Panc1 (cell line): ENCODE data around the gene VSIR. TPM values are rescaled to one million over a fixed set of nuclear protein-coding genes. Genes with fewer than 3 reads are reported as not detected.

Source experiments
- ATAC-seq: fragments of 200-7000 bp; cut with Tn5 transposase; 2 replicates; pipeline ENCODE4 v1.9.1; 2020; ENCODE audit warnings: mild to moderate bottlenecking, moderate library complexity
- BruUV-seq: library from RNA; stranded (reverse); fragments of 400-500 nt; replicated peaks from 2 replicates; lab custom pipeline; 2021; lab: Mats Ljungman, UMichigan
- CTCF ChIA-PET: fragments of 300-600 bp; sonication (Branson Sonifier 250); formaldehyde crosslinking; loops from one replicate; lab custom pipeline; 2022; ENCODE audit warnings: antibody characterized with exemption; lab: Charles Lee
- POLR2A ChIA-PET: fragments of 300-600 bp; sonication (Branson Sonifier 250); formaldehyde crosslinking; loops from one replicate; lab custom pipeline; 2022; ENCODE audit warnings: antibody characterized with exemption; lab: Charles Lee
- DNase-seq: peaks from one replicate; pipeline ENCODE4 v3.0.0-alpha.2; 2010; ENCODE audit warnings: low read depth, low spot score
- H3K27ac ChIP-seq: 2 replicates; pipeline ENCODE4 v1.5.1; 2011; ENCODE audit warnings: mild to moderate bottlenecking, low read length, inconsistent platforms
- H3K27me3 ChIP-seq: fragments of 200-500 bp; sonication (Bioruptor generic); 2 replicates; pipeline ENCODE4 v1.6.0; 2014; ENCODE audit warnings: low read length, inconsistent platforms; ENCODE audit not compliant: control insufficient read depth, insufficient read depth
- H3K36me3 ChIP-seq: fragments of 200-500 bp; sonication (Bioruptor generic); 2 replicates; pipeline ENCODE4 v1.5.1; 2014; ENCODE audit warnings: inconsistent platforms, mild to moderate bottlenecking, low read length, moderate library complexity; ENCODE audit not compliant: control insufficient read depth, insufficient read depth
- H3K4me1 ChIP-seq: 2 replicates; pipeline ENCODE4 v1.5.1; 2011; ENCODE audit warnings: inconsistent platforms, mild to moderate bottlenecking, low read length, moderate library complexity; ENCODE audit not compliant: control insufficient read depth, insufficient read depth
- H3K4me3 ChIP-seq, 2 experiments: 2 replicates each; pipeline ENCODE4 v1.5.1; 2011 to 2012; ENCODE audit warnings: low read depth in 2 of 2, low read length in 2 of 2, mild to moderate bottlenecking in 2 of 2, inconsistent platforms in 1 of 2, moderate library complexity in 1 of 2
- H3K9me3 ChIP-seq: fragments of 200-500 bp; sonication (Bioruptor generic); 2 replicates; pipeline ENCODE4 v1.5.1; 2014; ENCODE audit warnings: low read depth, mild to moderate bottlenecking, inconsistent platforms, low read length, moderate library complexity; ENCODE audit not compliant: control insufficient read depth, insufficient read depth
- CTCF ChIP-seq: fragments of 450-650 bp; IDR thresholded peaks from 2 replicates; pipeline ENCODE4 v1.5.1; 2017; ENCODE audit warnings: mild to moderate bottlenecking
- POLR2AphosphoS5 ChIP-seq: IDR thresholded peaks from 2 replicates; pipeline ENCODE4 v1.6.1; 2012; ENCODE audit warnings: mild to moderate bottlenecking, low read depth, low read length, moderate library complexity
- SIN3A ChIP-seq: IDR thresholded peaks from 2 replicates; pipeline ENCODE4 v1.6.1; 2012; ENCODE audit warnings: low read depth, mild to moderate bottlenecking, low read length, moderate library complexity, borderline replicate concordance; ENCODE audit not compliant: insufficient read depth
- TCF7L2 ChIP-seq: IDR thresholded peaks from 2 replicates; pipeline ENCODE4 v1.6.1; 2011; ENCODE audit warnings: mild to moderate bottlenecking, low read depth, low read length, inconsistent platforms
- in situ Hi-C: cut with HindIII; loops from 2 replicates; pipeline ENCODE4 v1.10.0; 2016; ENCODE audit warnings: low sequenced_read_pairs, low pct_unique_long_range_greater_than_20kb
- intact Hi-C: fragments of 100-400 bp; cut with micrococcal nuclease; formaldehyde crosslinking; loops from one replicate; pipeline ENCODE4 v1.10.0; 2022; ENCODE audit not compliant: unreplicated experiment
- total RNA-seq: library from RNA; stranded (reverse); gene quantifications from one replicate; pipeline ENCODE4 v1.2.1, GENCODE V29; 2021; ENCODE audit not compliant: unreplicated experiment
- TF ChIP-seq, protein P1 (sequence below), 2 experiments: IDR thresholded peaks; 2 replicates each; pipeline ENCODE4 v1.6.1; 2011 to 2012; ENCODE audit warnings: low read depth in 2 of 2, control low read depth in 1 of 2, low read length in 1 of 2, mild to moderate bottlenecking in 1 of 2, moderate library complexity in 1 of 2; ENCODE audit not compliant: insufficient read depth in 1 of 2

VSIR gene
- total RNA-seq, 1 experiment from 2014 or later = 34.9 TPM

DNA sequence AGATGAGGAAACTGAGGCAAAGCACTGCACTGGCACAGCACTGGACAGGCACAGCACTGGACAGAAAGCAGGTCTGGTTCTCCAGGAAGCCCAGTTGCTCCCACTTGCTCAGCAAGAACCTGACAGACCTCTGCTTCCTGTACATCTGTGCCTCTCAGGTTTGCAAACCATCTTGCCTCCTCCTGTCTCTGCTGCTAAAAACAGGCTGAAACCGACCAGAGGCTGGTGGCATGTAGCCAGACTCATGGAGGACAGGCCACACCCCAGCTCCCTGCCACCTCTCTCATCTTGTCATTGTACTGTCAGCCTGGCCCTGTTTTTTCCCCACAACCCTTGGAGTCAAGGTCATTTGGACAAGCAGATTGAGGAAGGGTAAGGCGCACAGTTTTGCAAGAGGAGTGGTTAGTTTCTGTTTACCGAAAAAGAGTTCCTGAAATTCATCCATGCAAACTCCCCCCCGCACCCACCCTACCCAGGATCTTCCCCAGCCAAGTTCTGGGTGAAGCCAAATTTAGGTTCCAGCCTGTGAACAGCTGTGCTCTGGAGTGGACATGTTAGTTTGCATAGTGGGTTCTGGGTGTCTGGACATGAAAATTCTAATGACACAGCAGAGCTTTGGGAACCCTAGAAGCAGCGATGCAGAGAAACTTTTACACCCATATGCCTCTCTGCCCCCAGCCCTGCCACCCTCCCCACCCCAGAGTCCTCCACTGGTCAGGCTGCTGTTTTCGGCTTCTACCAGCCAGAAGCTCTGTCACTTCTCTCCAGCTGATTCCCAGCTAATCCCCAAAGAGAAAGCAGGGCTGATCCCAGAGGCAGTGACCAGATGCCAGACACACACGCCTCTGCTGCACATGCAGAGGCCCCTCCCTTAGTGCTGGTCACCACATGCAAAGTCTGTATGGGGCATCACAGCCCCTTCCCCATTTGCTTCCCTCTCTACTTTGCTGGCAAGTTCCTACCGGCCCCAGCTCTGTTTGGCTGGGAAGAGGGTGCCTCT lies 45.3 kb downstream of the VSIR start:
- ChIA-PET POLR2A (interaction anchor here (0.6 kb wide), 3 partner anchors 47 to 550 kb away, joined by 3 to 8 read pairs (median 6); no protein-coding TSS in a partner anchor), CTCF (interaction anchor here (1.1 kb wide), 1 partner anchor 20 kb away, joined by 3 read pairs; no protein-coding TSS in a partner anchor)
- H3K4me3 ChIP-seq = no peak overlapping the region
- H3K27ac ChIP-seq = no peak overlapping the region
- intact Hi-C loops = no loop called here
- ATAC-seq (peak; percentile 24), DNase-seq (no peak)
- no TSS peak for BruUV-seq
- H3K4me1 ChIP-seq = peaks cover 10% of the 10 kb centered on the region; the same call in 1 of the 2 replicates
- H3K36me3 ChIP-seq = no peaks in the 10 kb centered on the region
- in situ Hi-C loops = no loop called here
- TF ChIP-seq SIN3A (no peak), POLR2AphosphoS5 (no peak), TCF7L2 (no peak), CTCF (no peak)
- TF ChIP-seq, protein P1, sequence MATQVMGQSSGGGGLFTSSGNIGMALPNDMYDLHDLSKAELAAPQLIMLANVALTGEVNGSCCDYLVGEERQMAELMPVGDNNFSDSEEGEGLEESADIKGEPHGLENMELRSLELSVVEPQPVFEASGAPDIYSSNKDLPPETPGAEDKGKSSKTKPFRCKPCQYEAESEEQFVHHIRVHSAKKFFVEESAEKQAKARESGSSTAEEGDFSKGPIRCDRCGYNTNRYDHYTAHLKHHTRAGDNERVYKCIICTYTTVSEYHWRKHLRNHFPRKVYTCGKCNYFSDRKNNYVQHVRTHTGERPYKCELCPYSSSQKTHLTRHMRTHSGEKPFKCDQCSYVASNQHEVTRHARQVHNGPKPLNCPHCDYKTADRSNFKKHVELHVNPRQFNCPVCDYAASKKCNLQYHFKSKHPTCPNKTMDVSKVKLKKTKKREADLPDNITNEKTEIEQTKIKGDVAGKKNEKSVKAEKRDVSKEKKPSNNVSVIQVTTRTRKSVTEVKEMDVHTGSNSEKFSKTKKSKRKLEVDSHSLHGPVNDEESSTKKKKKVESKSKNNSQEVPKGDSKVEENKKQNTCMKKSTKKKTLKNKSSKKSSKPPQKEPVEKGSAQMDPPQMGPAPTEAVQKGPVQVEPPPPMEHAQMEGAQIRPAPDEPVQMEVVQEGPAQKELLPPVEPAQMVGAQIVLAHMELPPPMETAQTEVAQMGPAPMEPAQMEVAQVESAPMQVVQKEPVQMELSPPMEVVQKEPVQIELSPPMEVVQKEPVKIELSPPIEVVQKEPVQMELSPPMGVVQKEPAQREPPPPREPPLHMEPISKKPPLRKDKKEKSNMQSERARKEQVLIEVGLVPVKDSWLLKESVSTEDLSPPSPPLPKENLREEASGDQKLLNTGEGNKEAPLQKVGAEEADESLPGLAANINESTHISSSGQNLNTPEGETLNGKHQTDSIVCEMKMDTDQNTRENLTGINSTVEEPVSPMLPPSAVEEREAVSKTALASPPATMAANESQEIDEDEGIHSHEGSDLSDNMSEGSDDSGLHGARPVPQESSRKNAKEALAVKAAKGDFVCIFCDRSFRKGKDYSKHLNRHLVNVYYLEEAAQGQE (IDR thresholded peaks at IDR 0.05; ENCODE audit: insufficient read depth in 1 of 2, low read depth in 2 of 2, low read length in 1 of 2) = no peak
- H3K27me3 ChIP-seq = no peaks in the 10 kb centered on the region
- H3K9me3 ChIP-seq = no peaks in the 10 kb centered on the region

DNA sequence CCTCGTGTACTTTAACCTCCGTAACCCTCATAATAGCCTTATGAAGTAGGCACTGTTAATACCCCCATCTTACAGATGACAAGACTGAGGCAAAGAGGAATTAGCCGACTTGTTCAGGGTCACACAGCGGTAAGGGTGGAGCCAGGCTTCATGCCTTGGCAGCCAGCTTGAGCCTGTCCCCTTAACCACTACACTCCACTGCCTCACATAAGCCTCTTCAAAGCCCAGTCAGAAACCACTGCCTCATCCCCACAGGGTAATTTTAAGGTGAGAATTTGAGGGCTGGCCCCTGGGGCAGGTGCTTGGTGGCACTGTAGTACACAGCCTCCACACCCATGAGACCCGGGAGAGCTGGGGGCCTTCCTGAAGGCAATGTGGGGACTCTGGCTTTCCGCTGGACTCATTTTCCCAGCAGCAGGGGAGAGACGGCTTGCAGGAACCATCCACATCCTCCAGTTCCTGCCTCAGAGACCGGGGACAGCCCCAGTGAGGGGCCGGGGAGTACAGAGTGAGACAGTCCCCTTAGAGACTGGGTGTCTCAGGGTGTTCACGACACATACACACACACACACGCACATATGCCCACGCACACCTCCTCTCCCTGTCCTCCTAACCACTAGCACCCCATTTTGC lies 46.1 kb downstream of the VSIR start:
- Histone ChIP-seq H3K27ac (no peak overlapping the region), H3K9me3 (no peaks in the 10 kb centered on the region), H3K4me1 (peaks cover 10% of the 10 kb centered on the region; the same call in 1 of the 2 replicates), H3K36me3 (no peaks in the 10 kb centered on the region), H3K4me3 (no peak overlapping the region), H3K27me3 (no peaks in the 10 kb centered on the region)
- intact Hi-C loops = no loop called here
- ChIA-PET POLR2A (no interaction called here), CTCF (no interaction called here)
- ATAC-seq = no peak
- DNase-seq = no peak
- in situ Hi-C loops = no loop called here
- no TSS peak for BruUV-seq
- TF ChIP-seq SIN3A (no peak), POLR2AphosphoS5 (no peak), CTCF (no peak), TCF7L2 (no peak)
- TF ChIP-seq, protein P1 (IDR thresholded peaks at IDR 0.05; ENCODE audit: insufficient read depth in 1 of 2, low read depth in 2 of 2, low read length in 1 of 2) = no peak
